Measurements from ENCODE around the gene SMIM41.

DNA sequence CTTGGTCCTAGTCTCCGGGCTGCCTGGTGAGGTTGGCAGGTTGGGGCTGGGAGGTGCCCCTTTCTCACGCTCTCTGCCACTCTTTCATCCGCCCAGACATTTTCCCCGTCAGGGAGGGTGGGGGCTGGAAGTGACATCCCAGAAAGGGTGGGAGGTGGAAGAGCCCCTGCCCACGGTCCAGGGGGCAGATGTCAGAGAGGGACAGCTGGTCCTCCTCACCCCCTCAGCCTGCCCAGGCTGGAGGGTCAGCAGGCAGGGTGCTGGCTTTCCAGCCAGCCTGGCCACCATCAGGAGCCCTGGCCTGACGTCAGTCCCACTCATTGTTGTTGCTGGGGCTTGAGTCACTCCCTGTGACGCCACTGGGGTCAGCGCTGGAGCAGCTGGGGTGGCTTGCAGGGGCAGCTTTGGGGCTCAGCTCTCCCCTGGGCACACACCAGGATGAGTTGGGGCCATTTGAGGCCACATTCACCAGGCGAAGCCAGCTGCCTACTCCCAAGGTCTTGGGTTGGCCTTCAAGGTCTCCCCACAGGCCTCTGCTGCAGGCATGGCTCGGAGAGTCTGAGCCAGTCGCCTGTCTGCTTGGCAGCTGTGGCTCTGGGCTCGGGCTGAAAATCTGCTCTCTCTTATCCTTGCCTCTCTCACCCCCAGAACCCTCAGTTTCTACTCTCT, 15.4 kb upstream of the SMIM41 start:
- TF ChIP-seq, protein P1, sequence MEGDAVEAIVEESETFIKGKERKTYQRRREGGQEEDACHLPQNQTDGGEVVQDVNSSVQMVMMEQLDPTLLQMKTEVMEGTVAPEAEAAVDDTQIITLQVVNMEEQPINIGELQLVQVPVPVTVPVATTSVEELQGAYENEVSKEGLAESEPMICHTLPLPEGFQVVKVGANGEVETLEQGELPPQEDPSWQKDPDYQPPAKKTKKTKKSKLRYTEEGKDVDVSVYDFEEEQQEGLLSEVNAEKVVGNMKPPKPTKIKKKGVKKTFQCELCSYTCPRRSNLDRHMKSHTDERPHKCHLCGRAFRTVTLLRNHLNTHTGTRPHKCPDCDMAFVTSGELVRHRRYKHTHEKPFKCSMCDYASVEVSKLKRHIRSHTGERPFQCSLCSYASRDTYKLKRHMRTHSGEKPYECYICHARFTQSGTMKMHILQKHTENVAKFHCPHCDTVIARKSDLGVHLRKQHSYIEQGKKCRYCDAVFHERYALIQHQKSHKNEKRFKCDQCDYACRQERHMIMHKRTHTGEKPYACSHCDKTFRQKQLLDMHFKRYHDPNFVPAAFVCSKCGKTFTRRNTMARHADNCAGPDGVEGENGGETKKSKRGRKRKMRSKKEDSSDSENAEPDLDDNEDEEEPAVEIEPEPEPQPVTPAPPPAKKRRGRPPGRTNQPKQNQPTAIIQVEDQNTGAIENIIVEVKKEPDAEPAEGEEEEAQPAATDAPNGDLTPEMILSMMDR (IDR thresholded peaks at IDR 0.05): no peak
- TF ChIP-seq POLR2A (IDR thresholded peaks at IDR 0.05; ENCODE audit: low read depth) (no peak), EP300 (IDR thresholded peaks at IDR 0.05) (no peak), POLR2AphosphoS5 (IDR thresholded peaks at IDR 0.05) (peak; percentile 54 to 61)
